HUDEP-2 (cell line): ENCODE results near the gene SENP6.
"Not testable (repeated sequence)": the region's sequence is repeated elsewhere in the genome, so short reads cannot be mapped to it uniquely, and the experiment has no call there.

Experiments
- DNase-seq, 76 experiments: peaks; one replicate each; lab custom pipeline; 2025; ENCODE audit not compliant: unreplicated experiment in 76 of 76; lab: John Stamatoyannopoulos, UW

The SENP6 gene

GRCh38 chr6:75601304-75602245 is at the start of gene SENP6:
TSS of gene SENP6 (plus strand) at chr6:75601880. CDS start at chr6:75602525, 645 bp downstream.
- DNase-seq: peak in 74 of 76 experiments; percentile 29 to 98 (median 75)

GRCh38 chr6:75556240-75556639 is 45.4 kb upstream of the SENP6 start:
- DNase-seq: no peak

GRCh38 chr6:75557068-75557467 is 44.6 kb upstream of the SENP6 start:
- DNase-seq: no peak

GRCh38 chr6:75563032-75563431 is 38.6 kb upstream of the SENP6 start:
- peak in 31 of 76 experiments; percentile 2 to 67 (median 25) for DNase-seq

GRCh38 chr6:75566137-75566767 is 35.4 kb upstream of the SENP6 start:
- no peak for DNase-seq

GRCh38 chr6:75568100-75568499 is 33.6 kb upstream of the SENP6 start:
- DNase-seq: no peak

GRCh38 chr6:75568965-75569364 is 32.7 kb upstream of the SENP6 start:
- DNase-seq: no peak

- DNase-seq: not testable (repeated sequence)
Observed at GRCh38 chr6:75570671-75571070, 31.0 kb upstream of the SENP6 start.

- DNase-seq: no peak
Observed at GRCh38 chr6:75572072-75572471, 29.6 kb upstream of the SENP6 start.

- DNase-seq: no peak
Observed at GRCh38 chr6:75579951-75580350, 21.7 kb upstream of the SENP6 start.

- no peak for DNase-seq
Observed at GRCh38 chr6:75581231-75581630, 20.4 kb upstream of the SENP6 start.

GRCh38 chr6:75584552-75584951 is 17.1 kb upstream of the SENP6 start:
- DNase-seq: not testable (repeated sequence)

GRCh38 chr6:75588948-75589347 is 12.7 kb upstream of the SENP6 start:
- DNase-seq: no peak

GRCh38 chr6:75590370-75590769 is 11.3 kb upstream of the SENP6 start:
- DNase-seq: no peak

- not testable (repeated sequence) for DNase-seq
Observed at GRCh38 chr6:75596380-75596779, 5.3 kb upstream of the SENP6 start.

- peak in 1 of 76 experiments; percentile 46 for DNase-seq
Observed at GRCh38 chr6:75600768-75601167, 912 bp upstream of the SENP6 start.

- peak in 43 of 76 experiments; percentile 19 to 88 (median 50) for DNase-seq
Observed at GRCh38 chr6:75602246-75603105, 796 bp downstream of the SENP6 start.

- no peak for DNase-seq
Observed at GRCh38 chr6:75603106-75603420, 1.4 kb downstream of the SENP6 start.

- no peak for DNase-seq
Observed at GRCh38 chr6:75604294-75604693, 2.6 kb downstream of the SENP6 start.

- DNase-seq: no peak
Observed at GRCh38 chr6:75605635-75606034, 4.0 kb downstream of the SENP6 start.

GRCh38 chr6:75608304-75608703 is 6.6 kb downstream of the SENP6 start:
- DNase-seq: no peak
